ENCODE measurements around the gene HOXD13.

The HOXD13 gene

DNA sequence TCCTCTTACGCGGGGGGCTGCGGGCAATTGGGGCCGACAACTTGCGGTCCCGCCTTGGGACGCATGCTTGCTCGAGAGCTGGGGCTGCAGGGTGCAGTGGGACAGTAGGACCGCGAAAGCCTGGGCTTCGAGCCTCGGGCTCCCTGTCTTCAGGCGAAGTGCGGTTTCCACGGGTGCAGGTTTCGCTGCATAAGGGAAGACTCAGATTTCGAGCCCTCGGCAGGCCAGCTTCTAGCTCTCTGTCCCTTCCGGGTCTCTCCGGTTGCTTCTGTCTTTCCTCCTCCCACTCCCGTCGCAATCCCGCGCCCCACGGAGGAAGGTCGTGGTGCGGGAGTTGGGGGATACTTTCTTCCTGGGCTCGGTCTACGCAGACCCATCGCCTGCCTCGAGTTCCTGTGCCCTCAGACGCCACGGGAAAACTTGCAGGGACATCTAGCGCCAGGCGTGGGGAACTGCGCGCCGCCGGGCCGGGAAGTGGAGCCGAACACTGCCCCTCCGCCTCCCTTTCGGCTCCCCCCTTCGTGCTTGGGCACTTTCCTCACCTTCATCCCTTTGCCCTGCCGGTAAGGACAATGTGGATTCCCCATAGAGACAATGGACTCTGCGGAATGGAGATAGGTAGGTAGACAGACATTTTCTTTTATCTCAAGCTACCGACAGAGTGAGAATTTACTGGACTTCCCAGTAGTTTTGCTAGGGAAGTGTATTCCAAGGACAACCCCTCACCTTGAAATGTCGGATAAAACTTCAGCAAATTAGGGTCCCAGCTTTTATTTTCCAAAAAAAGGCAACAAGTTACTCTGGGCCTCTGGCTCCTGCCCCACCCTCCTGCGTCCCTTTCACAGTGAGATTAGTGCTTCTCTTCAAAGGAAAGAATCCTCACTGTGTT lies 4.2 kb upstream of the HOXD13 start (continued):
- TF ChIP-seq, protein P1, sequence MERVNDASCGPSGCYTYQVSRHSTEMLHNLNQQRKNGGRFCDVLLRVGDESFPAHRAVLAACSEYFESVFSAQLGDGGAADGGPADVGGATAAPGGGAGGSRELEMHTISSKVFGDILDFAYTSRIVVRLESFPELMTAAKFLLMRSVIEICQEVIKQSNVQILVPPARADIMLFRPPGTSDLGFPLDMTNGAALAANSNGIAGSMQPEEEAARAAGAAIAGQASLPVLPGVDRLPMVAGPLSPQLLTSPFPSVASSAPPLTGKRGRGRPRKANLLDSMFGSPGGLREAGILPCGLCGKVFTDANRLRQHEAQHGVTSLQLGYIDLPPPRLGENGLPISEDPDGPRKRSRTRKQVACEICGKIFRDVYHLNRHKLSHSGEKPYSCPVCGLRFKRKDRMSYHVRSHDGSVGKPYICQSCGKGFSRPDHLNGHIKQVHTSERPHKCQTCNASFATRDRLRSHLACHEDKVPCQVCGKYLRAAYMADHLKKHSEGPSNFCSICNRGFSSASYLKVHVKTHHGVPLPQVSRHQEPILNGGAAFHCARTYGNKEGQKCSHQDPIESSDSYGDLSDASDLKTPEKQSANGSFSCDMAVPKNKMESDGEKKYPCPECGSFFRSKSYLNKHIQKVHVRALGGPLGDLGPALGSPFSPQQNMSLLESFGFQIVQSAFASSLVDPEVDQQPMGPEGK (tag by site-specific recombination; IDR thresholded peaks at IDR 0.05): peak; percentile 56; the same call in 1 of the 2 replicates
- TF ChIP-seq ZNF626 (tag by site-specific recombination; IDR thresholded peaks at IDR 0.05) (no peak), ZNF510 (tag by site-specific recombination; IDR thresholded peaks at IDR 0.05; ENCODE audit: insufficient replicate concordance) (no peak)

DNA sequence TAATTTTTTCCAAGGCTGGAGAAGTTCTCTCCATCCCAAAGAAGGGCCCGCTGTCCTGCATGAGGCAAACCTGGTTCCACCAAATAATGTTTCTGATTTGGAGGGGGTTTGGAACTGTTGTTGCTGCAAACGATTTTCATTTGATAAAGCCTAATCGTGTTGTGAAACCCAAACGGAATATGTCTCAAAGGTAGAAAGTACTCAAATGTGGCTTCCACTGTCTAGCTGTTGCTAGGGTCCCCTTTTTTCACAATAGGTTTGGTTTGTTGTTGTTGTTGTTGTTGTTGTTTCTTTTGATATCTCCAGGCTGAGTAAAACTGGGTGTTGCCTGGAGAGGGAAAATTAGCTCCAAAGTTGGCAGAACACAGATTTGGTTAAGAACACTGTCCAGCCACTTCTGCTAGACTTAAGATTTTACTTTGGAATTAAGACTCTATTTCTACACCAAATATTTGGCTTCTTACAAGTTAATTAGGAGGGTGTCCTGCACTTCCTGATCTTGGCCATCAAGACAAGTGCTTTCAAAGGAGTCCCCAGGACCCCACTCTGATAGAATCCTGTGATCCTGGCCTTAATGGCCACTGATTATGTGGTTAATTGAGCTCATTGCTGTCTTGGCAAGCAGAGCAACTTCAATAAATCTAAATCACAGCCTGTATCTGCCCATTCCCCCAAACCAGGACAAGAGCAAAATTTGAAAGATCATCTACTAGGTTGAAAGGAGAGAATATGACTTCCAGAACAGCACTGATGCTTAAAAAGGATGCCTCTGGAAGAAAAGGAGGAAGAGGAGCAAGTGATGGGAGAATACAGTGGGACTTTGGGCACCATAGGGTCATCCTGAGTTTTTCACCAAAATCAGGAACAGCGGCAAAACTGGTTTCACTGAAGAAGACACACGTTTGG lies 3.3 kb upstream of the HOXD13 start:
- TF ChIP-seq ZSCAN16 (tag by site-specific recombination; IDR thresholded peaks at IDR 0.05) (no peak), ZNF266 (tag by site-specific recombination; IDR thresholded peaks at IDR 0.05; ENCODE audit: low read depth) (no peak), ZNF623 (tag by site-specific recombination; IDR thresholded peaks at IDR 0.05) (no peak), KLF9 (tag by site-specific recombination; IDR thresholded peaks at IDR 0.05; ENCODE audit: low read depth) (no peak), ZNF76 (tag by site-specific recombination; IDR thresholded peaks at IDR 0.05; ENCODE audit: borderline replicate concordance, low read depth) (no peak), ZNF585B (tag by site-specific recombination; IDR thresholded peaks at IDR 0.05) (no peak), ZNF548 (tag by site-specific recombination; IDR thresholded peaks at IDR 0.05) (no peak), PRDM1 (tag by site-specific recombination; IDR thresholded peaks at IDR 0.05) (no peak), ZNF404 (tag by site-specific recombination; IDR thresholded peaks at IDR 0.05) (no peak), SCRT2 (tag by site-specific recombination; IDR thresholded peaks at IDR 0.05) (no peak), ZNF791 (tag by site-specific recombination; IDR thresholded peaks at IDR 0.05) (no peak), ZSCAN23 (tag by site-specific recombination; IDR thresholded peaks at IDR 0.05) (no peak)
- TF ChIP-seq, protein P2, sequence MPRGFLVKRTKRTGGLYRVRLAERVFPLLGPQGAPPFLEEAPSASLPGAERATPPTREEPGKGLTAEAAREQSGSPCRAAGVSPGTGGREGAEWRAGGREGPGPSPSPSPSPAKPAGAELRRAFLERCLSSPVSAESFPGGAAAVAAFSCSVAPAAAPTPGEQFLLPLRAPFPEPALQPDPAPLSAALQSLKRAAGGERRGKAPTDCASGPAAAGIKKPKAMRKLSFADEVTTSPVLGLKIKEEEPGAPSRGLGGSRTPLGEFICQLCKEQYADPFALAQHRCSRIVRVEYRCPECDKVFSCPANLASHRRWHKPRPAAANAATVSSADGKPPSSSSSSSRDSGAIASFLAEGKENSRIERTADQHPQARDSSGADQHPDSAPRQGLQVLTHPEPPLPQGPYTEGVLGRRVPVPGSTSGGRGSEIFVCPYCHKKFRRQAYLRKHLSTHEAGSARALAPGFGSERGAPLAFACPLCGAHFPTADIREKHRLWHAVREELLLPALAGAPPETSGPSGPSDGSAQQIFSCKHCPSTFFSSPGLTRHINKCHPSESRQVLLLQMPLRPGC (tag by site-specific recombination; IDR thresholded peaks at IDR 0.05): no peak
- TF ChIP-seq, protein P3, sequence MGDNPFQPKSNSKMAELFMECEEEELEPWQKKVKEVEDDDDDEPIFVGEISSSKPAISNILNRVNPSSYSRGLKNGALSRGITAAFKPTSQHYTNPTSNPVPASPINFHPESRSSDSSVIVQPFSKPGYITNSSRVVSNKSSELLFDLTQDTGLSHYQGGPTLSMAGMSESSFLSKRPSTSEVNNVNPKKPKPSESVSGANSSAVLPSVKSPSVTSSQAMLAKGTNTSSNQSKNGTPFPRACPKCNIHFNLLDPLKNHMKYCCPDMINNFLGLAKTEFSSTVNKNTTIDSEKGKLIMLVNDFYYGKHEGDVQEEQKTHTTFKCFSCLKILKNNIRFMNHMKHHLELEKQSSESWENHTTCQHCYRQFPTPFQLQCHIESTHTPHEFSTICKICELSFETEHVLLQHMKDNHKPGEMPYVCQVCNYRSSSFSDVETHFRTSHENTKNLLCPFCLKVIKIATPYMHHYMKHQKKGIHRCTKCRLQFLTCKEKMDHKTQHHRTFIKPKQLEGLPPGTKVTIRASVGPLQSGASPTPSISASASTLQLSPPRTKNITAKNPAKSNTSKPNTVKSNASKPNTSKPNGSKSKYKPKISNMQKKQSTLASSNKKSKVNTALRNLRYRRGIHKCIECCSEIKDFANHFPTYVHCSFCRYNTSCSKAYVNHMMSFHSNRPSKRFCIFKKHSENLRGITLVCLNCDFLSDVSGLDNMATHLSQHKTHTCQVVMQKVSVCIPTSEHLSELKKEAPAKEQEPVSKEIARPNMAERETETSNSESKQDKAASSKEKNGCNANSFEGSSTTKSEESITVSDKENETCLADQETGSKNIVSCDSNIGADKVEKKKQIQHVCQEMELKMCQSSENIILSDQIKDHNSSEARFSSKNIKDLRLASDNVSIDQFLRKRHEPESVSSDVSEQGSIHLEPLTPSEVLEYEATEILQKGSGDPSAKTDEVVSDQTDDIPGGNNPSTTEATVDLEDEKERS (tag by site-specific recombination; IDR thresholded peaks at IDR 0.05): no peak
- TF ChIP-seq, protein P4, sequence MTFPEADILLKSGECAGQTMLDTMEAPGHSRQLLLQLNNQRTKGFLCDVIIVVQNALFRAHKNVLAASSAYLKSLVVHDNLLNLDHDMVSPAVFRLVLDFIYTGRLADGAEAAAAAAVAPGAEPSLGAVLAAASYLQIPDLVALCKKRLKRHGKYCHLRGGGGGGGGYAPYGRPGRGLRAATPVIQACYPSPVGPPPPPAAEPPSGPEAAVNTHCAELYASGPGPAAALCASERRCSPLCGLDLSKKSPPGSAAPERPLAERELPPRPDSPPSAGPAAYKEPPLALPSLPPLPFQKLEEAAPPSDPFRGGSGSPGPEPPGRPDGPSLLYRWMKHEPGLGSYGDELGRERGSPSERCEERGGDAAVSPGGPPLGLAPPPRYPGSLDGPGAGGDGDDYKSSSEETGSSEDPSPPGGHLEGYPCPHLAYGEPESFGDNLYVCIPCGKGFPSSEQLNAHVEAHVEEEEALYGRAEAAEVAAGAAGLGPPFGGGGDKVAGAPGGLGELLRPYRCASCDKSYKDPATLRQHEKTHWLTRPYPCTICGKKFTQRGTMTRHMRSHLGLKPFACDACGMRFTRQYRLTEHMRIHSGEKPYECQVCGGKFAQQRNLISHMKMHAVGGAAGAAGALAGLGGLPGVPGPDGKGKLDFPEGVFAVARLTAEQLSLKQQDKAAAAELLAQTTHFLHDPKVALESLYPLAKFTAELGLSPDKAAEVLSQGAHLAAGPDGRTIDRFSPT (tag by site-specific recombination; IDR thresholded peaks at IDR 0.05): no peak
- TF ChIP-seq, protein P1 (tag by site-specific recombination; IDR thresholded peaks at IDR 0.05): no peak
- no peak overlapping the region for H3K27ac ChIP-seq (ENCODE audit: extremely low read depth, low read depth, low read length)
- H3K9me3 ChIP-seq (ENCODE audit: control insufficient read depth, insufficient read depth, low read depth, low read length): no peaks in the 10 kb centered on the region
- no peak overlapping the region for H3K4me3 ChIP-seq (ENCODE audit: low read depth, low read length)
- H3K4me1 ChIP-seq (ENCODE audit: control insufficient read depth, insufficient read depth, low read length): no peaks in the 10 kb centered on the region
- peaks cover 0 to under 1% of the 10 kb centered on the region in 2 experiments; a peak in 1 of 3 replicates for H3K36me3 ChIP-seq (ENCODE audit: control insufficient read depth in 2 of 2, insufficient read depth in 1 of 2, low read length in 2 of 2)
- ChIA-PET CTCF (interaction anchor here (0.6 to 5.6 kb wide), 13 partner anchors 8 to 1058 kb away, joined by 3 to 33 read pairs (median 3); no protein-coding TSS in a partner anchor), POLR2A (interaction anchor here (1.4 to 1.7 kb wide), 2 partner anchors 9 to 15 kb away, joined by 3 to 5 read pairs; no protein-coding TSS in a partner anchor)
